Stimulated activated CD4-positive, alpha-beta T cell treated with anti-CD3 and anti-CD28 coated beads, Interleukin-15, amount 100 ng/mL, for 1 hour (primary cell): Measurements from ENCODE around the gene AVP.

ENCODE experiments used
- DNase-seq, 2 donors: peaks; one replicate each; pipeline ENCODE4 v3.0.0-alpha.2; 2020; ENCODE audit warnings: low read depth in 1 of 2, low spot score in 1 of 2

The AVP gene

DNA sequence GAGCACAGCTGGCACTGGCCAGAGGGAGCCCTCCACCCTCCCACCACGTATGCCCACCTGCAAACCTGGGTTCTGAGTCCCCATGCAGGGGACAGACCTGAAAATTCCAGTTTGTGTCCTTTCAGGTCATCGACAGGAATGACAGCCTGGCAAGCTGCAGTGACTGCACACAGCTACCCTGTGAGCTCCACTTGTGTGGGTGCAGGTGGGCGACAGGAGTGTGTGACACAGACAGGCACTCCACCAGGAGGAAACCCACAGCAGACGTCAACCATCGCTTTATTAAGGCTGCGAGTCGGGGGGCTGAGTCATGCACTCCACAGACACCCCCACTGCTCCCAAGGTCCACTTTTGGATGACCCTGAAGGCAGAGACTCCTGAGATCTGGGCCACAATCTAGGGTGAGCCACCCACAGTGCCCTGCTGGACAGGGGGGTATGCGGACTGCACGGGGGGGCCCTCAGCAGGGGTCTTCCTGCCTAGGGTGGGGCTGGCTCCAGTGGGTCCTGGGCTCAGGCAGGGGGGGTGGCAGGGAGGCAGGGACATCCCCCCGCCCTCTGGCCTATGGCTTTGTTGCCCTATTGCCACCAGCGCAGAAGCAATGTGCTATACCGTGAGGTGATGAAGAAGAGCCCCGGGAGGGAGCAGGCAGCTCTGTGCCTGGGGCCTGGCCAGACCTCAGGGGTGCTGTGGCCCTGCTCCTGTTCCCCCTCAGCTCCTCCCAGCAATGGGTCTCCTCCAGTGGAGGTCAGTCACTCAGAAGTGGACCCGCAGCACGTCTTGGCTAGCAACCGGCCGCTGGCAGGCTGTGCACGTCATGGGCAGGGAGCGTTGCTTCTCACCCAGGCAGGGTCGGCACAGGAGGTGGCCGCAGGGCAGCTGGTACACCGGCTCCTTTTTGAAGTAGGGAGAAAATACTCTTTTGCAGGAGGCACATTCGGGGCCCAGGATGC, 25.1 kb upstream of the AVP start:
- no peak for DNase-seq

DNA sequence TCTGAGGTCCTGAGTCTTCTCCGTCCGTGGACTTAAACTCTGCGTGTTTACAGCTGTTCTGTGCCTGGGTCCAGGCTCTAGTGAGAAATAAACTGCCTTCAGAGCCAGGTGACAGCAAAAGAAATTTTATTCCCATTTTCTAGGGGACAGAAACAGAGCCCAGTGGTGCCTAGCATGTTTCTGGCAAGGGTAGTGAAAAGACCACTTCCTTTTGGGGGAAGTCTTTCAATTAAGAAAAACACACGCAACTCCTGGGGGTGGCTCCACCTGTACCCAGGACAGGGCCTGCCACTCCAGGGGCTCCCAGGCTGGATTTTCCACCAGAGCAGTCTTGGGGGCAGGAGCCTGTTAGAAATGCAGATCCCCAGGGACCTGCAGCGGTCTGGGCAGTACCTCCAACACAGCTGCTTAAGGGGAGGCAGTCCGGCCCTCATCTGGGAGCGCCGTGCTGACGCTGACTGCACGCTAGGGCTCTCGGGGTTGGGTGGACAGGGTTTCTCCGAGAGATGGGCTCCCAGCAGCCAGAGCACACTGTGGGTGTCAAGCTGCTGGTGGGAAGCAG, 23.0 kb upstream of the AVP start:
- DNase-seq = no peak

DNA sequence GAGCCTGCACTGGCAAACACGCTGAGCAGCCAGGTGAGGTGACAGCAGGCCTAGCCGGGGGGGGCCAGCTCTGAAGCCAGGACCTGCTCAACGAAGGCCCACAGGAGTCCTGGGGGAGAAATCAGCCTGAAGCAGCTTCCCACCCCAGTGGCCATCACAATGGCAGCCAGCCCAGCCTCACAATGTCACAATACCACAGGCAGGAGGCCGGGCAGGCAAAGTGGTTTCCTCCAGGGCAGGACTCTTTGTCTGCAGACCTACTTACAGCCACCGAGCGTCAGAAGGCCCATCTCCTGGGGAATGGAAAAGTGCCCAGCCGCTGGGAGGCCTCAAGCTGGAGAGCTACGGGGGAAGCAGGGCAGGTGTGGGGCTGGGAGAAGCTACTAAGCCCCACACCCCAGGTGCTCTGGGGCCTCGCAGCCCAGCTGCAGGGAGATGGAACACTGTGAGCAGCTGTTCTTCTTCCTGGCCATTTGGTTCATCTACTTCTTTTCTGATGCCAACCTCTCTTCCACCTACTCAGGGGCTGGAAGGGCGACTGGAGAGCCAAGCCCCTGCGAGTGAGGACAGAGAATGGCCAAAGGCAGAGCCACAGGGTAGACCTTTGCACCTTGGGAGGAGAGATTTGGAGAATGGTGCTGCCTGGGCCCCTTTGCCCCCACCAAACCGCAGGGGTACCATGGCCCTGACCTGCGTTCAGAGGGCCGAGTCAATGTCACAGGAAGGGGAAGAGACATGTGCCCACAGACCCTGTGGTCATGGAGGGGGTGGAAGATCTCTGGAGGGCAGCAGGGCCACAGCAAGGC, 22.3 kb upstream of the AVP start:
- DNase-seq = no peak

DNA sequence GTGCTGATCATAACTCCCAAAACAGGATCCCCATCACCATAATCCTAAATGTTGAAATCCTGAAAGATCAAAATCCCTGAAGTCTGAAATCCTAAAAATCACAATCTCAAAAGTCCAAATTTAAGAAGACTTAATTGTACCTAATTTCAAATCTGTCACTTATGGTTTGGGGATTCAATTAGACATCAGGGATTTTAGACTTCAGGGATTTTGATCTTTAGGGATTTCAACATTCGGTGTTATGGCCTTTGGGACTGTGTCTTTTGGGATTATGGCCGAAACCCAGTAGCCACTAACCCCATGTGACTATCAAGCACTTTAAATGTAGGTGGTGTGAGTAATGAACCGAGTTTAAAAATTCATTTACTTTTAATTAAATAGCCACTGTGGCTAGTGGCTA, 21.7 kb upstream of the AVP start:
- no peak for DNase-seq

DNA sequence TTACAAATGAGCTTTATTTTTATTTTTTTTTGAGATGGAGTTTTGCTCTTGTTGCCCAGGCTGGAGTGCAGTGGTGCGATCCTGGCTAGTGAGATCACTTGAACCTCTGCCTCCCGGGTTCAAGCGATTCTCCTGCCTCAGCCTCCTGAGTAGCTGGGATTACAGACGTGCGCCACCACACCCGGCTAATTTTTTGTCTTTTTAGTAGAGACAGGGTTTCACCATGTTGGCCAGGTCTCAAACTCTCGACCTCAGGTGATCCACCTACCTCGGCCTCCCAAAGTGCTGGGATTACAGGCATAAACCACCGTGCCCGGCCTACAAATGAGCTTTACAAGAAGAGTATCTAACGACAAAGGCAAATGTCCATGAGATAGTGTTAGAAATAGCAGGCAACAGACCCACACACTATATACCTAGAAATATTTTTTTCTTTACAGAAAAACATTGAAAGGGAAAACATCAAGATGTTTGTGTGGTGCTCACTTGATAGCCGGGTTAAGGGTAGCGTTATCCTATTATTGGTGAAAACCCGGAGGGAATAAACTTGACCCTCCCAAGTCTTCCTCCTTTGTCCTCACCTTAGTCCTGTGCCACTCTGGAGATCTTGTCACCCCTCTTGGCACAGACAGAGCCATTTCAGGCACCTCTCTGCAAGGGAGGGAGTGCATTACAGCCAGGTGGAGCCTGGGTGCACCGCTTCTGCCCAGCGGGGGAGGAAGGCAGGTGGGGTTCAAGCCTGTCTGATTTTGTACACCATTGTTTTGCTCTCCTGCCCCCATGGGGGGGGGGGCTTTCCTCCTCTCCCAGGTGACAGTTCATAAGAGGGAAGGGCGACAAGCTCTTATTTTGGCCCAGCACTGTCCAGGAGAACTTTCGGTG, 21.0 kb upstream of the AVP start:
- no peak for DNase-seq

DNA sequence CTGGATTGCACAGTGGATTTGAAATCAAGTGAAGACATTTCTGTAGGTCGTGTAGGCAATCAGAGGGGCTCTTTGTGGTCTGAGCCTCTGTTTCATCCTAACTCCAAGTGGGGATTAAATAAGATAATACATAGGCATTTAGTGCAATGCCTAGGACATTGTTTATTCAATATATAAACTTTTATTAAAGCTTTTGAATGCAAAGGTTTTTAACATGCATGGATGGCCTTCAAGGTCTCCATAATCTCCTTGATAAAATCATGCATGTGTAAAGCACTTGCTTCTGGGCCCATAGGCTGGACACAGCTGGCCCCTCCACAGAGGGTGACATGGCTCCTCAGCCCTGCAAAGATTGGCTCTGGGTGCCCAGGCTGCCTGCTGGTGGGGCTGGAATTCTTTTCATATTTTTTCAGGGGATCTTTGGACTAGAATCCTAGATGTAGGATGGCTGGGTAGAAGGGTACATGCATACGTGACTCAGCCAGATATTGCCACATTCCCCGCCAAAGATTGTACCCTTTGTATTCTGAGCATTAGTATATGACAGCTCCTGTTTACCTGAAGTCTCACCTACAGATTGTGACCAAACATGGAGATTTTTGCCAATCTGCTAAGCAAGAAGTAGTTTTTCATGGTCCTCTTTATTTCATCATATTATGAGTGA, 19.0 kb upstream of the AVP start:
- DNase-seq = no peak

DNA sequence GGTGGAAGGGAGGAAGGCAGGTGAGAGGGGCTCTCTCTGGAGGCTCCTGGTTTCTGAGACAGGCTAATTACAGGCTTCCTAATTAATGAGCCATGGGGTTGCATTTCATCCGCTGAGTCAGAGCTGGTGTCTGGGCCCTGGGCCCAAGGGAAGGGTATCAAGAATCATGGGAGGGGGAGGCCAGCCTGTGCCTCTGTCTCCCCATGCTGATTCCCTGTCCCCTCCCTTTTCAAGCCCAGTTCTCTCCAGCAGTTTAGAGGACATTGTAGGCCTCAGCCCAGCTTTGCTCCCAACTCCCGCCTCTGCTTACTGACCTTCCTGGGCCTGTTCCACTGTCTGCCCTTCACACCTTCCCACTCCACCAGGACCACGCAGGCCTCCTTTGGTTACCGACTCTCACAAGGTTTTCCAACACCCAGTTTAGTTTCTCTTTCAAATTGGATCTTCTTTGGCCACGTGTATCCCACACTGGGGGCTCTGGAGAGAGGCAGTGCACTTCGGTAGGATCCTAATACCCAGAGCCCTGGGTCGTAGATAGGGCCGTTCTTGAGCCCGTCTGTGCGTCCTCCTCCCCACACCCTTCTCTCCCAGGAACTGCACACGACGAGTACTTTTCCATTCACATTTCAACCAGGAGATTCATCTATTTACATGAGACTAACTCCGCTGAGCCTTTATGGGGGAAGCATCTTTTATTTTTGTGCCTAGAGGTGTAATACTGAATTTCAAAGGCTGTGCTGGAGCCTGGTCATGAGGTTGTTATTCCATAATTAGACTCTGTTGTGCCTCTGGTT, 18.2 kb upstream of the AVP start:
- DNase-seq = no peak

DNA sequence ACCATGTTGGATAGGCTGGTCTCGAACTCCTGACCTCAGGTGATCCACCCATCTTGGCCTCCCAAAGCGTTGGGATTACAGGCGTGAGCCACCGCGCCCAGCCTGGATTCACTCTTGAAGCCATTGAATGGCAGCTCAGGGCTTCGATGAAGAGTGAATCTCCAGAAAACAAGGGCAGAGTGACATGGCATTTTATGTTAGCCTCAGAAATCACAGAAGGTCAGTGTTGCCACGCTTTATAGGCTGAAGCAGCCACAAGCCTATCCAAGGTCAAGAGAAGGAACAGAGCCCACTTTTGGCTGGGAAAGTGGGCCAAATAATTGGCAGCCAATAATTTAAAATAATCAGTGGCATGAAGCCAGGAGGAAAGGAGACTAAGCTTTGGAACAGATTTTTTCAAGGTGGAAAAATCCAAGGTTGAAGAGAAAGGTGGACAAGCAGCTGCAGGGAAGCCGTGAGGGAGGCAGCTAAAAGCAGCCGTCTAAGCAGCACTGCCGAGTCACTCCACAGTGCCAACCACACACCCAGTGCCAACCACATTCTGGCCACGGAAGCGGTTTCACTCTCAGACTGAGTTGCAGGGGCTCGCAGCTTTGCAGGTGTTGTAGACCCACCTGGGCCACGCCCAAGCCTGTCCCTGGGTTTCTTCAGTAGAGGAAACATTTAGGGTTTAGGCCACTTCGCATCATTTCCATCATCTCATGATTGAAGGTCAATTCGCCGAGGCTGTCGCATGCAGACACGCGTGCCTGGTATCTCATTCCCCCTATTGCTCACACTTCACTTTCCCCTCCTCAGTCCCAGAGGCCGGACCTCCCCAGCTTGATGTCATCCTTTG, 17.4 kb upstream of the AVP start:
- peak in 1 of 2 donors; percentile 10 for DNase-seq

DNA sequence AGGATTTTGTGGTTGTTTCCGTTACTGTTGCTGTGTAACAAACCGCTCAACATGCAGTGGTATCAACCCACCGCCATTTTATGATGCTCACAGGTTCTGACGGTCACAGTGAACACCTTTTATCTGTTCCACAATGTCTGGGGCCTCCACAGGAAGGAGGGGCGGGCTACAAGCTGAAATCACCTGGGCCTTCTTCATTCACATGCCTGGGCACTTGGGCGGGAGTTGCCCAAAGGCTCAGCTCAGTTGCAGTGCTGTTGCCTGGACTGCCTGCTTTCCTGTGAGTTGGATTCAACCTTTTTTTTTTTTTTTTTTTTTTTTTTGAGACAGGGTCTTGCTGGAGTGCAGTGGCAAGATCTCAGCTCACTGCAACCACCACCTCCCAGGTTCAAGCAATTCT, 16.7 kb upstream of the AVP start:
- DNase-seq = no peak

DNA sequence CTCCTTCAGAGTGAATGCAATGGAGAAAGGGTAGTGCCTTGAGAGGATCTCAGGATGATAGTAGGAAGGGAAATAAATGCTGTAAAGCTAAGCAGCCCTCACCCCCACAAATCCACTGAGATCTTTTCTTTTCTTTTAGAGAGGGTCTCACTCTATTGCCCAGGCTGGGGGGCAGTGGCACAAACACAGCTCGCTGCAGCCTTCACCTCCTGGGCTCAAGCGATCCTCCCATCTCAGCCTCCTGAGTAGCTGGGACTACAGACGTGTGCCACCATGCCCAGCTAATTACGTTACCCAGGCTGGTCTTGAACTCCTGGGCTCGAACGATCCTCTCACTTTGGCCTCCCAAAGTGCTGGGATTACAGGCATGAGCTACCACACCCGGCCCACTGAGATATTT, 16.0 kb upstream of the AVP start:
- no peak for DNase-seq

DNA sequence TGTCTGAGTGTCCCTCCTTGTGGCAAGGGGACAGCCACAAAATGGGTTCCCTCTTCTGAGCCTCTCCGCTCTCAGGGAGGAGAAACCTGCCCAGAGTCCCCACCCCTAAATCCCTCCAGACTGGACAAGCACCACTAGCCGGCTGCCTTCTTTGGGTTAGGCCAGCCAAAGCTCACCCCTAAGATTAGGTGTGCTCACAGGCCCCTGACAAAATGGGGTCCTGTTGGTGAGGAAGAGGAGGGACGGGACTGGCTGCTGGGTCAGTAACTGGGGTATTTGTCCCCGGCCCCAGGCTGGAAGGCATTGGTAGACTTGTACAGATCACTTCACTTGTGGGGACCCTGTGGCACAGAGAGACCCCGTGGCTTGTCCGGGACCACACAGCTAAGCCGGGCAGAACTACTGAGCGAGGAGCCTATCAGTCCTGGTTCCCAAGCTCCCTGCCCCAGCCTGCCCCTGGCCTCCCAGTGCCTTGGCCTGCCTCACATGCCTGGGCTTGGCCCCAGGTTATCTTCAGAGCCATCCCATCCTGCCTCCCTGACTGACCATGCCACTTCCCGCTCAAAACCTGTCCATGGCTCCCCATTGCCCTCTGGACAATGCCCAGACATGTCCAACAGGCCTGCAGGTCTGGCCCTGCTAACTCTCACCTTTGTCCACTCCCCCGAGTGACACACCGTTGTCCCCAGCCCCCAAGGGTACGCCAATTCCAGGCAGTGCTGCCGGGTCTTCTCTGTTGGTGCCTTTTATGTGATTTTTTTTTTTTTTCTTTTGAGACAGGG, 10.5 kb upstream of the AVP start:
- no peak for DNase-seq

DNA sequence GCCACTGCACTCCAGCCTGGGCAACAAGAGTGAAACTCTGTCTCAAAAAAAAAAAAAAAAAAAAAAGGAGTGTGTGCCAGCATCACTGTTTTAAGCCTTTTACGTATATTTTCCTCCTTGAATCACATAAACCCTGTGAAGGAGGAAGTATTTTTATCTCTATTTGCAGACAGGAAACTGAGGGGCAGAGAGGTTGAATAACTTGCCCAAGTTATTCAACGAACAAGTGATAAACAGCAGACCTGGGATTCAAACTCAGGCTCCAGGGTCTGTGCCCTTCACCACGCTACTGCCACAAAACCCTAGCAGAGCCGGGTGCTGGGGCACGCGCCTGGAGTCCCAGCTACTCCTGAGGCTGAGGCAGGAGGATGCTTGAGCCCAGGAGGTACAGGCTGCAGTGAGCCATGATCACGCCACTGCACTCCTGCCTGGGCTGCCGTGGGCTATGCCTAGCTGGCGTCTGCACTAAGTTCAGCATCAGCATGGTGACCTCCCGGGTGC, 9.4 kb upstream of the AVP start:
- no peak for DNase-seq

DNA sequence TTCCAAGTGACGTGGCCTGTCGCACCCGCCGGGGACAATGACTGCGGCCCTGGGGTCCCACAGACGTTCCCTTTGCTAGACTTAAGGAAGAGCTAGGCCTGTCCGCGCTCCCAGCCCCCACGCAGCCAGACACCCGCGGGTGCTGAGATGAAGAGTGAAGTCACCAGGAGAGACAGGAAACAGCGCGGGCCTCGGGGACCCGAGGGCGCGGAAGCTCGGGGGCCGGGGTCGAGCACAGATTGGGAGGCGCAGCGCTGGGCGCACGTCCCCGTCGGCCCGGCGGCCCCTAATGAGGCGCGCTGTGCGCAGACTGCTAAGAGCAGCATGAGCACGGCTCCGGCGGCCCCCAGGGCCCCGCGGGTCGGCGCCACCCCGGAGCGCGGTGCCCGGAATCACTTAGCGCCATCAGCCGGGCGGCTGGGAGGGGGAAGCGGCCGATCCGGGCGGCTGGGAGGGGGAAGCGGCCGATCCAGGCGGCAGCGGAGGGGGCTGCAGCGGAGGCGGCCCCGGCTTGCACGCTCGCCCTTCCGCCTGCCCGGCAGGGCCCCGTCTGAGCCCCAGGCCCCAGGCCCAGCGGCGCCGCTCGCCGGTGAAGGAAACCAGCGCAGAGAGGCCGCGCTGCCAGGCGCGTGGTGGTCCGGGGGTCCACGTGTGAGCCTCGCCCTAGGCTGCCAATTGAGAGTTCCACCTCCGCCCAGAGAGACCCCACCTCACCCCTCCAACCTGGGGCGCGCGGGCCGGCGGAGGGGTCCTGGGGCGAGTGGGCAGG, 8.3 kb upstream of the AVP start:
- DNase-seq = peak in 1 of 2 donors; percentile 41

DNA sequence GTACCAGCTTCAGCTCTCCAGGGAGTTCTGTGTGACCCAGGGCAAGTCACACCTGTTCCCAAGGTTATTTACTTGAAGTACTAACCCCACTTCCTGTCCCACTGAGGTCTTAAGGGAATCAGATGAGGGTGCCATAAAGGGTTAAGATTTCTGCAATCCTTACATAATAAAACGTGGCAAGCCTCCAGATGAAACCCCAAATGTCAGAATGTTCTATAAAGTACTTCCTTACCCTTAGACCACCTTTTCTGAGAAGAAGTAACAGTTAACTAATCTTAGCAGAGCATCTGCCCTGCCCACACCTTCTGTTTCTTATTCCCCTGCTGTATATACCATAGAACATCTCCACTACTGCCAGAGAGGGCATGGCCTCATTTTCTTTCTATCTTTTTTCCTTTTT, 6.0 kb upstream of the AVP start:
- no peak for DNase-seq

DNA sequence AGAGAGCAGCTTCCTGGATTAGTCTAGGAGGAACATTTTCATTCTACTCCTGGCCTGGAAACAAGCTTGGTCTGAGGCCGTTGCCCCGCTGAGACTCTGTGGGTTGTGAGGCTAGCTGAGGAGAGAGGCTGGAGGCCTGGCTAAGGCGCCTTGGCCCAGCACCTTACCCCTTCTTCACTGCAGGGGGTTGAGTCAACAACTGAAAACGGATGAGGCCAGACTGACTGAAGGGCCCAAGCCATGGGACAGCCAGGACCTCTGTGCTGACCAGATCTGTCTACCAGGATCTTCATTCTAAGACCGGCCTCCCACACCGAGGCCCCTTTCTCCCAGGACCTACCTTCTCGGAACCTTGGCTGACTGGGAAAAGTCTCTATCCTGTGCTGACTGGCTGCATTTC, 3.5 kb upstream of the AVP start:
- no peak for DNase-seq

DNA sequence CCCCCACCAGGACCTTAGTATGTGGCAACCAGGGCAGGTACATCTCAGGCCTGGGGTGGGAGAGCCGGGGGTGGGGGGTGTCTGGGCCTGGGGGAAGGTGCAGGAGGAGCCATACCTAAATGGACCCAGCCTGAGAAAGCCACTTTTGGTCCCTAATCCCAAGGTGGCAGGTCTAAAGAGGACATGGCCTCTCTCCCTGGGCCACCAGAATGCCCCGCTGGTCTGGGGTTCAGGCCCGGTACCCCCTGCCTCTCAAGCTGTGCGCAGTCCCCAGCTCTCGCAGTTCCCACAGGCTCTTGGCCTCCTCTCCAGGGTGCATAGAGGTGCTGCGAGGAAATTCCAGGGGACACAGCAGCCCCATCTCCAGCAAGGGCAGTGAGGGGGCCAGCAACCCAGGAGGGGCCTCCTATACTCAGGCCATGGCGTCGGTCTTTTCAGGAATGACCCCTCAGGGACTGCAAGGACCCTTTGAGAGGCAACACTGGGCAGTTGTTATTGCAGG, 1.1 kb upstream of the AVP start:
- no peak for DNase-seq

DNA sequence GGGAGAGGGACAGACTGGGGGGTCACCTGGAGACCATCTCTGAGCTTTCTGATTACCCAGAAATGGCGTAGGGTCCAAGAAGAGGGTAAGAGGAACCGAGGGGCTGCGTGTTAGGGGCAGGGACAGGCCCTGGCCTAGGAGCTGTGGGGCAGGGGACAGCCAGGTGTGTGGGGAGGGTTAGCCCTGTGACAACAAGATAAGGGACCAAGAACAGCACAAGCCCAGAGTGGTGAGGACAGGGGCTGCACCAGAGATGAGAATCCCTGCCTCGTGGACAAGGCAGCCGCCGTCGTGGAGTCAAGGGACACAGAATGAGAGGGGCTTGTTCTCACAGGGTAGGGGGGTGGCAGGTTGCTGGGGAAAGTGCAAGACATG, 449 bp upstream of the AVP start:
- DNase-seq = no peak
